Naive thymus-derived CD4-positive, alpha-beta T cell (primary cell): Measurements from ENCODE around the gene SERINC3. TPM values are rescaled to one million over a fixed set of nuclear protein-coding genes. Genes with fewer than 3 reads are reported as not detected.

ENCODE experiments used
- ATAC-seq: fragments of 150-1000 bp; cut with Tn5 transposase; 2 replicates; pipeline ENCODE4 v1.10.0; 2021; ENCODE audit warnings: mild to moderate bottlenecking, moderate library complexity
- CTCF ChIA-PET: fragments of 350-600 bp; sonication (Branson Sonifier 250); formaldehyde crosslinking; loops from one replicate; lab custom pipeline; 2021; ENCODE audit warnings: antibody characterized with exemption; lab: Charles Lee
- POLR2A ChIA-PET: fragments of 350-600 bp; sonication (Branson Sonifier 250); formaldehyde crosslinking; loops from one replicate; lab custom pipeline; 2021; ENCODE audit warnings: antibody characterized with exemption, inconsistent platforms; lab: Charles Lee
- DNase-seq, 9 donors: peaks; one replicate each; pipeline versions ENCODE4 v3.0.0 to v3.0.0-alpha.2; 2020 to 2022; ENCODE audit warnings: mixed read lengths in 1 of 9
- H3K27ac ChIP-seq: one replicate; pipeline ENCODE4 v1.7.0; 2013; ENCODE audit warnings: mild to moderate bottlenecking, low read depth, low read length, moderate library complexity
- H3K27me3 ChIP-seq, 2 donors: one replicate each; pipeline ENCODE4 v1.7.0; 2013; ENCODE audit warnings: low read length in 2 of 2, mild to moderate bottlenecking in 2 of 2, moderate library complexity in 2 of 2; ENCODE audit not compliant: control insufficient read depth in 2 of 2, insufficient read depth in 2 of 2
- H3K36me3 ChIP-seq, 3 experiments: 1 replicate in 2 of 3; 2 replicates in 1 of 3; pipeline ENCODE4 v1.7.0; 2013; ENCODE audit warnings: low read length in 3 of 3, mild to moderate bottlenecking in 3 of 3, moderate library complexity in 1 of 3; ENCODE audit not compliant: insufficient read depth in 3 of 3, control insufficient read depth in 2 of 3
- H3K4me1 ChIP-seq, 2 donors: one replicate each; pipeline ENCODE4 v1.7.0; 2013; ENCODE audit warnings: low read length in 2 of 2, mild to moderate bottlenecking in 2 of 2, moderate library complexity in 1 of 2; ENCODE audit not compliant: control insufficient read depth in 2 of 2, insufficient read depth in 2 of 2
- H3K4me3 ChIP-seq: 2 replicates; pipeline ENCODE4 v1.7.0; 2013; ENCODE audit warnings: mild to moderate bottlenecking, low read length
- H3K9me3 ChIP-seq, 3 experiments: 1 replicate in 2 of 3; 2 replicates in 1 of 3; pipeline ENCODE4 v1.7.0; 2013; ENCODE audit warnings: low read length in 3 of 3; ENCODE audit not compliant: control insufficient read depth in 2 of 3
- H3K27ac Mint-ChIP-seq, 9 donors: one replicate each; pipeline ENCODE4 v1.8.0; 2020 to 2022; ENCODE audit warnings: mixed read lengths in 9 of 9, mild to moderate bottlenecking in 8 of 9, moderate library complexity in 5 of 9, inconsistent platforms in 2 of 9
- H3K27me3 Mint-ChIP-seq, 5 donors: one replicate each; pipeline ENCODE4 v1.8.0; 2021 to 2022; ENCODE audit warnings: mixed read lengths in 5 of 5, mild to moderate bottlenecking in 1 of 5
- H3K36me3 Mint-ChIP-seq, 5 donors: one replicate each; pipeline ENCODE4 v1.8.0; 2020 to 2022; ENCODE audit warnings: mixed read lengths in 5 of 5, mild to moderate bottlenecking in 3 of 5, inconsistent platforms in 1 of 5
- H3K4me1 Mint-ChIP-seq, 7 donors: one replicate each; pipeline ENCODE4 v1.8.0; 2020 to 2022; ENCODE audit warnings: mixed read lengths in 7 of 7, mild to moderate bottlenecking in 3 of 7, inconsistent platforms in 1 of 7
- H3K4me3 Mint-ChIP-seq, 10 donors: one replicate each; pipeline ENCODE4 v1.8.0; 2020 to 2022; ENCODE audit warnings: mild to moderate bottlenecking in 10 of 10, mixed read lengths in 10 of 10, moderate library complexity in 6 of 10, inconsistent platforms in 2 of 10
- H3K9me3 Mint-ChIP-seq, 11 donors: one replicate each; pipeline ENCODE4 v1.8.0; 2020 to 2022; ENCODE audit warnings: mixed read lengths in 11 of 11, mild to moderate bottlenecking in 4 of 11, inconsistent platforms in 1 of 11, moderate library complexity in 1 of 11
- intact Hi-C, 2 donors: fragments of 100-400 bp; cut with micrococcal nuclease; formaldehyde crosslinking; loops; one replicate each; pipeline ENCODE4 v1.15.1; 2023
- polyA plus RNA-seq, 2 donors: library from polyadenylated mRNA; unstranded; fragments of 300-500 nt; fragmentation: Illumina TruSeq; gene quantifications; one replicate each; pipeline ENCODE4 v1.2.3, GENCODE V29; 2021
- total RNA-seq, 6 experiments: library from RNA in 5 of 6; stranded (reverse) in 5 of 6; gene quantifications; 1 replicate in 5 of 6; 2 replicates in 1 of 6; pipeline ENCODE4 v1.2.3 and lab custom pipeline; 2021 to 2026

SERINC3 gene
- total and polyA plus RNA-seq, 7 experiments from 2014 or later, result 59.7 to 199 (median 82.7) TPM

GRCh38 chr20:44485830-44486198, 36.1 kb downstream of the SERINC3 start:
- no peaks in the 10 kb centered on the region for H3K9me3 Mint-ChIP-seq
- peaks cover 12 to 60% (median 24%) of the 10 kb centered on the region in 5 donors for H3K36me3 Mint-ChIP-seq
- H3K4me3 Mint-ChIP-seq, result no peak overlapping the region
- H3K4me1 Mint-ChIP-seq, result peaks cover 2 to 14% (median 8%) of the 10 kb centered on the region in 7 donors
- H3K27ac Mint-ChIP-seq, result peak overlapping the region in 4 of 9 donors; percentile 4 to 84 (median 42)
- ChIA-PET CTCF (no interaction called here), POLR2A (no interaction called here)
- DNase-seq (no peak), ATAC-seq (no peak)
- Histone ChIP-seq H3K27ac (no peak overlapping the region), H3K27me3 (no peaks in the 10 kb centered on the region), H3K4me1 (no peaks in the 10 kb centered on the region), H3K36me3 (peaks cover 3 to 71% (median 6%) of the 10 kb centered on the region in 3 experiments), H3K9me3 (no peaks in the 10 kb centered on the region), H3K4me3 (no peak overlapping the region)
- H3K27me3 Mint-ChIP-seq, result no peaks in the 10 kb centered on the region
- intact Hi-C loops, result no loop called here

- ATAC-seq, result no peak
- H3K4me3 Mint-ChIP-seq, result no peak overlapping the region
- Histone ChIP-seq H3K4me1 (no peaks in the 10 kb centered on the region), H3K27me3 (no peaks in the 10 kb centered on the region), H3K9me3 (no peaks in the 10 kb centered on the region), H3K36me3 (peaks cover 6 to 73% (median 8%) of the 10 kb centered on the region in 3 experiments), H3K4me3 (no peak overlapping the region), H3K27ac (no peak overlapping the region)
- intact Hi-C loops, result no loop called here
- no peaks in the 10 kb centered on the region for H3K27me3 Mint-ChIP-seq
- peak overlapping the region in 5 of 9 donors; percentile 4 to 66 (median 18) for H3K27ac Mint-ChIP-seq
- H3K4me1 Mint-ChIP-seq, result peaks cover 2 to 17% (median 5%) of the 10 kb centered on the region in 7 donors
- CTCF ChIA-PET, result no interaction called here
- DNase-seq, result no peak
- POLR2A ChIA-PET, result interaction anchor here (1.1 kb wide), 1 partner anchor 10 kb away, joined by 3 read pairs; the partner anchor contains the start of gene TTPAL
- H3K9me3 Mint-ChIP-seq, result no peaks in the 10 kb centered on the region
- peaks cover 12 to 60% (median 25%) of the 10 kb centered on the region in 5 donors for H3K36me3 Mint-ChIP-seq
Measured at GRCh38 chr20:44485078-44485829, 36.6 kb downstream of the SERINC3 start.

DNA sequence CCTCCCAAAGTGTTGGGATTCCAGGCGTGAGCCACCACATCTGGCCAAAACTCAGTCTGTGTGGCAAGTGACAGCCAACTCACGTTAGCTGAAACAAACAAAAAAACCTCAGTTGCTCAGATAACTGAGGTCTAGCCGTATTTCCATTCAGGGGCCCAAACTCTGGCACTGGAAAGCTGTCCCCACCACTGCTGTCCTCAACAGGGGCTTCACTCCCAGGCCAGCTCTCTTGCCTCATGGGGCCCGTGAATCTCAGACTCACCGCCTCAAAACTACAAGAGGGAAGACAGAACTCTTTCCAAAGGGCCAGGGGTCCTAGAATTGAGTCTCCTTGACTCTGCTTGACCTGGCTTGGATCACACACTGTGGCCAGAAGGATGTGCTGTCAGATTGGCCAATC, 38.8 kb downstream of the SERINC3 start:
- H3K4me3 Mint-ChIP-seq, result no peak overlapping the region
- POLR2A ChIA-PET, result no interaction called here
- peaks cover 0 to 58% (median 8%) of the 10 kb centered on the region in 3 experiments for H3K36me3 ChIP-seq

DNA sequence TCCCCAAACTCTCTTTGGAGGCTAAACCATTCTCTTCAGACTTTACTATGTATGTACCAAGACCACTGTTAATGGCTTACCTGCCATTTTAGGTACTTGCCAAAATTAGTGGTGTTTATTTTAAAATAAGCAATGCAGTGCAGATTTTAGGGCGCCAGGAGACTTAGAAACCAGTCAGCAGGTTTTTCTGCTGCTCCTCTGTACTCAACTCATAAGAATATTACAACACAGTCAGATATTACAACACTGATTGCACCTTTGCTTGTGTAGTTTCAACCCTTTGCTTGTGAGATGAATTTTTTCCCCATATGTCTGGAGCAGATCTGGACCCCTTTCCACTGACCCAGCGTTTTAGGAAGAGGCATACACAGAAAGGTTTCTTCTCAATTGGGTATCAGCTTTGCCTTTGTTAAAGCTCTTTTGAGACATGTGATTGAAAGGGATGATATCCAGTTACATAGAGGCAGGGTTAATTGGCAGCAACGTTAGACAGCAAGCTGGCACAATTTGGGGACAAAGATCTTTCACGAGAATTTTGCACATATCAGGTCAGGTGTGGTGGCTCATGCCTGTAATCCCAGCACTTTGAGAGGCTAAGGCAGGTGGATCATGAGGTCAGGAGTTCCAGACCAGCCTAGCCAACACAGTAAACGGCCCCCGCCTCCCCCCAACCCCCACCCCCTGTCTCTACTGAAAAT, 40.0 kb downstream of the SERINC3 start:
- CTCF ChIA-PET, result interaction anchor here (0.5 kb wide), 1 partner anchor 98 kb away, joined by 3 read pairs; no protein-coding TSS in a partner anchor
- intact Hi-C loops, result no loop called here
- ATAC-seq (no peak), DNase-seq (no peak)
- Mint-ChIP-seq H3K4me3 (no peak overlapping the region), H3K4me1 (peaks cover 5 to 34% (median 10%) of the 10 kb centered on the region in 7 donors), H3K9me3 (no peaks in the 10 kb centered on the region), H3K36me3 (peaks cover 5 to 43% (median 12%) of the 10 kb centered on the region in 5 donors), H3K27me3 (no peaks in the 10 kb centered on the region), H3K27ac (peak overlapping the region in 3 of 9 donors; percentile 5 to 73 (median 17))
- no peak overlapping the region for H3K4me3 ChIP-seq
- H3K9me3 ChIP-seq, result no peaks in the 10 kb centered on the region
- POLR2A ChIA-PET, result no interaction called here
- H3K27me3 ChIP-seq, result no peaks in the 10 kb centered on the region
- peaks cover 0 to 1% of the 10 kb centered on the region in 2 donors for H3K4me1 ChIP-seq
- H3K27ac ChIP-seq, result no peak overlapping the region
- H3K36me3 ChIP-seq, result peaks cover 0 to 51% (median 8%) of the 10 kb centered on the region in 3 experiments

More for the DNA sequence above, 38.8 kb downstream of the SERINC3 start:
- DNase-seq, result no peak
- no peak overlapping the region for H3K27ac ChIP-seq
- H3K4me1 Mint-ChIP-seq, result peaks cover 0 to 26% (median 5%) of the 10 kb centered on the region in 7 donors
- ATAC-seq, result no peak
- H3K27me3 Mint-ChIP-seq, result no peaks in the 10 kb centered on the region
- no peaks in the 10 kb centered on the region for H3K9me3 ChIP-seq
- H3K9me3 Mint-ChIP-seq, result no peaks in the 10 kb centered on the region
- peaks cover 5 to 43% (median 12%) of the 10 kb centered on the region in 5 donors for H3K36me3 Mint-ChIP-seq
- H3K27ac Mint-ChIP-seq, result peak overlapping the region in 3 of 9 donors; percentile 13 to 66 (median 30)
- CTCF ChIA-PET, result no interaction called here
- no peaks in the 10 kb centered on the region for H3K27me3 ChIP-seq
- intact Hi-C loops, result no loop called here
- H3K4me1 ChIP-seq, result no peaks in the 10 kb centered on the region
- H3K4me3 ChIP-seq, result no peak overlapping the region

DNA sequence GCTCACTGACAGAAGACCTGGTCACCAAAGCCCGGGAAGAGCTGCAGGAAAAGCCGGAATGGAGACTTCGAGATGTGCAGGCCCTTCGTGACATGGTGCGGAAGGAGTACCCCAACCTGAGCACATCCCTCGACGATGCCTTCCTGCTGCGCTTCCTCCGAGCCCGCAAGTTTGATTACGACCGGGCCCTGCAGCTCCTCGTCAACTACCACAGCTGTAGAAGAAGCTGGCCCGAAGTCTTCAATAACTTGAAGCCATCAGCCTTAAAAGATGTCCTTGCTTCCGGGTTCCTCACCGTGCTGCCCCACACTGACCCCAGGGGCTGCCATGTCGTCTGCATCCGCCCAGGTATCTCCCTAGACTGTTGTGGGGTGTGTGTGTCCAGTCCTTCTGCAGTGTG, 41.8 kb downstream of the SERINC3 start:
- intact Hi-C loops, result no loop called here
- Histone ChIP-seq H3K36me3 (peaks cover 0 to 39% (median 8%) of the 10 kb centered on the region in 3 experiments), H3K27me3 (no peaks in the 10 kb centered on the region), H3K4me1 (peaks cover 8 to 13% of the 10 kb centered on the region in 2 donors), H3K4me3 (no peak overlapping the region), H3K27ac (no peak overlapping the region), H3K9me3 (no peaks in the 10 kb centered on the region)
- H3K9me3 Mint-ChIP-seq, result no peaks in the 10 kb centered on the region
- no peak for DNase-seq
- POLR2A ChIA-PET, result no interaction called here
- no peak overlapping the region for H3K4me3 Mint-ChIP-seq
- H3K4me1 Mint-ChIP-seq, result peaks cover 15 to 45% (median 27%) of the 10 kb centered on the region in 7 donors
- CTCF ChIA-PET, result no interaction called here
- ATAC-seq, result no peak
- H3K27me3 Mint-ChIP-seq, result no peaks in the 10 kb centered on the region
- peaks cover 5 to 33% (median 10%) of the 10 kb centered on the region in 5 donors for H3K36me3 Mint-ChIP-seq
- H3K27ac Mint-ChIP-seq, result no peak overlapping the region

GRCh38 chr20:44479643-44480042, 42.2 kb downstream of the SERINC3 start:
- Mint-ChIP-seq H3K27ac (peak overlapping the region in 1 of 9 donors; percentile 4), H3K27me3 (no peaks in the 10 kb centered on the region), H3K36me3 (peaks cover 5 to 31% (median 10%) of the 10 kb centered on the region in 5 donors), H3K4me3 (no peak overlapping the region), H3K4me1 (peaks cover 17 to 48% (median 30%) of the 10 kb centered on the region in 7 donors), H3K9me3 (no peaks in the 10 kb centered on the region)
- peaks cover 12 to 17% of the 10 kb centered on the region in 2 donors for H3K4me1 ChIP-seq
- peaks cover 0 to 39% (median 8%) of the 10 kb centered on the region in 3 experiments for H3K36me3 ChIP-seq
- no peak for ATAC-seq
- H3K4me3 ChIP-seq, result no peak overlapping the region
- intact Hi-C loops, result loop anchor here (5.0 kb wide), 5 partner anchors 92 to 398 kb away; partner anchors contain the start of gene FITM2 (in 1 of the 2)
- no peak overlapping the region for H3K27ac ChIP-seq
- no peaks in the 10 kb centered on the region for H3K9me3 ChIP-seq
- ChIA-PET POLR2A (no interaction called here), CTCF (no interaction called here)
- H3K27me3 ChIP-seq, result no peaks in the 10 kb centered on the region
- DNase-seq, result no peak
